Motor neuron (in vitro differentiated cells): ENCODE results near the gene CPNE7. TPM values are rescaled to one million over a fixed set of nuclear protein-coding genes. Genes with fewer than 3 reads are reported as not detected.

Experiments
- ATAC-seq, 8 experiments: fragments of 200-7000 bp; cut with Tn5 transposase; replicated peaks in 6 of 8; 2 replicates each; pipeline ENCODE4 v1.8.0; 2021; ENCODE audit warnings: mild to moderate bottlenecking in 8 of 8, moderate library complexity in 8 of 8
- H3K27ac ChIP-seq, 2 donors: fragments of 250-450 bp; sonication (Bioruptor Pico); 2 replicates each; pipeline ENCODE4 v1.9.0; 2021; ENCODE audit warnings: antibody characterized with exemption in 2 of 2, mild to moderate bottlenecking in 2 of 2, moderate library complexity in 1 of 2
- H3K4me1 ChIP-seq, 2 donors: fragments of 250-450 bp; sonication (Bioruptor Pico); replicated peaks in 1 of 2; 2 replicates each; pipeline ENCODE4 v1.6.1; 2021; ENCODE audit warnings: antibody characterized with exemption in 2 of 2, mild to moderate bottlenecking in 2 of 2, moderate library complexity in 1 of 2
- H3K4me3 ChIP-seq, 5 donors: fragments of 250-450 bp; sonication (Bioruptor Pico); 2 replicates each; pipeline ENCODE4 v1.9.0; 2021; ENCODE audit warnings: antibody characterized with exemption in 5 of 5, mild to moderate bottlenecking in 5 of 5, moderate library complexity in 4 of 5
- WGBS, 10 experiments: fragments of 450-650 bp; shearing (Covaris generic); methylation state at CpG; one replicate each; pipeline ENCODE4 v1.0.0; 2022; 5-methylcytosine and 5-hydroxymethylcytosine counted together
- in situ Hi-C, 9 experiments: fragments of 400-800 bp; cut with MboI; loops; one replicate each; pipeline ENCODE4 v1.15.0; 2021; ENCODE audit warnings: low sequenced_read_pairs in 9 of 9, low pct_unique_long_range_greater_than_20kb in 2 of 9; ENCODE audit not compliant: unreplicated experiment in 9 of 9
- total RNA-seq, 8 experiments: library from RNA; unstranded; fragments of 300-600 nt; gene quantifications; 2 replicates each; pipeline versions ENCODE4 v1.2.3 to v1.2.4, GENCODE V29; 2022

The CPNE7 gene
- total RNA-seq, 8 experiments from 2014 or later, result 2.2 to 17.1 (median 7.3) TPM; not detected in 1

DNA sequence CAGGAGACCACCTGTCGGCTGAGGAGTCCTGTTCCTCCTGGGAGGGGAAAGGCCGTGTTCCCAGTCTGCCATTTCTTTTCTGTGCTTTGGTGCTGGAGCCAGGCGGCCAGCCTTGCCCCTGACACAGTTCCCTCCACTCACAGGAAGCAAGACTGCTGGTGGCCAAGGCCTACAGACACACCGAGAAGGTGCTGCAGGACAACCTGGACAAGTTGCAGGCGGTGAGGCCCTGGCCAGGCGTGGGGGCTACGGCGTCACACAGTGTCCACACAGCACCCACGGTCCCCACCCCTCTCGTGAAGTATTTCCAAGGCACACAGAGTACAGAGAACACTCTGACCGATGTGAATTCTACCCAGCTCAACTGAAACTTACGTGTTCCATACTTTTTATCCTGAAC is 21.2 kb upstream of the CPNE7 start:
- no peak for ATAC-seq
- H3K27ac ChIP-seq, result no peak overlapping the region
- peaks cover 0 to under 1% of the 10 kb centered on the region in 2 donors for H3K4me1 ChIP-seq
- no peak overlapping the region for H3K4me3 ChIP-seq
- 82 to 100% (median 100%) methylated on average over 1 to 2 of the region's 12 CpGs; no CpG with 5 or more reads in 2 of the 10 experiments for WGBS, 10 experiments
- in situ Hi-C loops, result no loop called here

DNA sequence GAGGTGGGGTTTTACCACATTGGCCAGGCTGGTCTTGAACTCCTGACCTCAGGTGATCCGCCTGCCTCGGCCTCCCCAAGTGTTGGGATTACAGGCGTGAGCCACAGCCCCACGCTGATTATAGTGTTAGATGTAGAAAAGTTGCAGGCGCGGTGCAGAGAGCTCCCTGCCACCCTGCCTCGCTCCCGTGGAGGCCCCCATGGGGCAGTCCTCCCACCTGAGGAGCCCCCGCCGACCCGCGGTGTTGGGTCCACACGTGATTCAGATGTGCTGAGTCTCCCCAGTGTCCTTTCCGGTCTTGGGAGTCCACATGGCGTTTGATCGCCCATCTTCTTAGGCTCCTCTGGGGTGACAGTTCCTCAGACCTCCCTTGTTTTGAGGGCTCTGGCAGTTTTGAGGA is 20.3 kb upstream of the CPNE7 start:
- no peak for ATAC-seq
- WGBS, 10 experiments, result 83 to 90% methylated on average over 2 to 10 of the region's 16 CpGs; no CpG with 5 or more reads in 8 of the 10 experiments

GRCh38 chr16:89555780-89556179 is 19.8 kb upstream of the CPNE7 start:
- H3K4me1 ChIP-seq, result peaks cover 4 to 5% of the 10 kb centered on the region in 2 donors
- H3K4me3 ChIP-seq, result no peak overlapping the region
- WGBS, 10 experiments, result 89 to 100% (median 100%) methylated on average over 1 to 9 of the region's 13 CpGs; no CpG with 5 or more reads in 7 of the 10 experiments
- H3K27ac ChIP-seq, result no peak overlapping the region
- in situ Hi-C loops, result no loop called here
- no peak for ATAC-seq

More for the DNA sequence above, 20.3 kb upstream of the CPNE7 start:
- no peak overlapping the region for H3K4me3 ChIP-seq
- peaks cover 4 to 5% of the 10 kb centered on the region in 2 donors for H3K4me1 ChIP-seq
- in situ Hi-C loops, result no loop called here
- H3K27ac ChIP-seq, result no peak overlapping the region

DNA sequence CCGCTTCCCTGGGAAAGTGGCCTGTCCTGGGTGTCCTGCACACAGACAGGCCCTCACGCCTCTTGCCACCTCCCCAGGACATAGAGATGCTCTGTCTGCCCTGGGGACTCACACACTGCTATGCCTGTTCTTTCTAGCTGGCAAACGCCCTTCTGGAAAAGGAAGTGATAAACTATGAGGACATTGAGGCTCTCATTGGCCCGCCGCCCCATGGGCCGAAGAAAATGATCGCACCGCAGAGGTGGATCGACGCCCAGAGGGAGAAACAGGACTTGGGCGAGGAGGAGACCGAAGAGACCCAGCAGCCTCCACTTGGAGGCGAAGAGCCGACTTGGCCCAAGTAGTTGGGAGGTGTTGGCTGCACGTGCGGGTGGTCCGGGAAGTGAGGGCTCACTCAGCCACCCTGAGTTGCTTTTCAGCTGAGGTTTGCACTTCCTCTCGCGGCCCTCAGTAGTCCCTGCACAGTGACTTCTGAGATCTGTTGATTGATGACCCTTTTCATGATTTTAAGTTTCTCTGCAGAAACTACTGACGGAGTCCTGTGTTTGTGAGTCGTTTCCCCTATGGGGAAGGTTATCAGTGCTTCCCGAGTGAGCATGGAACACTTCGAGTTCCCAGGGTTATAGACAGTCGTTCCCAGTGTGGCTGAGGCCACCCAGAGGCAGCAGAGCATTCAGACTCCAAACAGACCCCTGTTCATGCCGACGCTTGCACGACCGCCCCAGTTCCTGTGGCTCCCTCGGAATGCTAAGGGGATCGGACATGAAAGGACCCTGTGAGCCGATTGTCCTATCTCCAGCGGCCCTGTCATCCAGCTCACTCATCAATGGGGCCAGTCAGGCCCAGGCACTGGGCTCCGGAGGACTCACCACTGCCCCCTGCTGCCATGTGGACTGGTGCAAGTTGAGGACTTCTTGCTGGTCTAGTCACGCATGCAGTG is 18.5 kb upstream of the CPNE7 start:
- no peak overlapping the region for H3K27ac ChIP-seq
- 17 to 92% (median 63%) methylated on average over 1 to 11 of the region's 34 CpGs for WGBS, 10 experiments

DNA sequence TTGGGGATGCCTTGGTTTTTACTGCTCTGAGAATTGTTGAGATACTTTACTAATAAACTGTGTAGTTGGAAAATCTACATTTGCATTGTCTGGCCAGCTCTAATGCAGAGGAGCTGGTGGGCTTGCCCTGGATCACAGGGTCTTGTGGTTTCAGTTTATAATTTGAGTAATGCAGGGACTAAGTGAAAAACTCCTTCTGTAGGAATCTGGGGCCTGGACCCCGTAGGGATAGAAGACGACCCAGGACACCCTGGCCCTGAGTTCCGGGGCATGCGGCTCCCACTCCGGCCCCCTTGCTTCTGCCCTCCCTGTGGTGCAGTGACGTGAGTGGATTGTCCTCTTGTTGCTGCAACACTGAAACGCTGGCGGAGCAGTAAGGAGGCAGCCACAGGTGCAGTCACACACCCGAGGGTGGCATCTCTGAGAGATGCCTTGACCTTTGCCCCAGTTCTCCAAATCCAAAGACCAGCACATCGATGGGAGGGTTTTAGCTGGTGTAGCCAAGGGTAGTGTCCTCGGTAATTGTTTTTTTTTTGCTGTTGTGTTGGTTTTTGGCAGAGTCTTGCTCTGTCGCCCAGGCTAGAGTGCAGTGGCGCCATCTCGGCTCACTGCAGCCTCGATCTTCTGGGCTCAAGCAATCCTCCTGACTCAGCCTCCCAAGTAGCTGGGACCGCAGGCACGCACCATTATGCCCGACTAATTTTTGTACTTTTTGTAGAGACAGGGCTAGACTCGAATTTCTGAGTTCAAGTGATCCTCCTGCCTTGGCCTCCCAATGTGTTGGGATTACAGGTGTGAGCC is 17.7 kb upstream of the CPNE7 start:
- Histone ChIP-seq H3K4me1 (peaks cover 16% of the 10 kb centered on the region in 2 donors), H3K4me3 (no peak overlapping the region), H3K27ac (no peak overlapping the region)
- 77 to 100% (median 93%) methylated on average over 3 to 11 of the region's 19 CpGs; no CpG with 5 or more reads in 1 of the 10 experiments for WGBS, 10 experiments
- in situ Hi-C loops, result no loop called here
- ATAC-seq, result no peak

More for the DNA sequence above, 18.5 kb upstream of the CPNE7 start:
- H3K4me3 ChIP-seq, result no peak overlapping the region
- peaks cover 11% of the 10 kb centered on the region in 2 donors for H3K4me1 ChIP-seq
- ATAC-seq, result peak; percentile 3 to 61 (median 42)
- in situ Hi-C loops, result no loop called here

GRCh38 chr16:89560378-89561141 is 15.0 kb upstream of the CPNE7 start, which contains the start of gene RPL13:
Gene RPL13, plus strand, starts transcription at chr16:89560682. Its CDS starts 278 bp downstream, at chr16:89560960.
- H3K27ac ChIP-seq, result peak within 1 kb of the TSS; percentile 92 to 96
- peak within 1 kb of the TSS; percentile 81 to 92 (median 90) for H3K4me3 ChIP-seq
- H3K4me1 ChIP-seq, result peaks cover 20 to 26% of the 10 kb centered on the region in 2 donors
- in situ Hi-C loops, result no loop called here
- peak; percentile 65 to 93 (median 88) for ATAC-seq
- WGBS, 10 experiments, result 2 to 5% (median 3%) methylated on average over 4 to 16 of the region's 87 CpGs; no CpG with 5 or more reads in 5 of the 10 experiments

DNA sequence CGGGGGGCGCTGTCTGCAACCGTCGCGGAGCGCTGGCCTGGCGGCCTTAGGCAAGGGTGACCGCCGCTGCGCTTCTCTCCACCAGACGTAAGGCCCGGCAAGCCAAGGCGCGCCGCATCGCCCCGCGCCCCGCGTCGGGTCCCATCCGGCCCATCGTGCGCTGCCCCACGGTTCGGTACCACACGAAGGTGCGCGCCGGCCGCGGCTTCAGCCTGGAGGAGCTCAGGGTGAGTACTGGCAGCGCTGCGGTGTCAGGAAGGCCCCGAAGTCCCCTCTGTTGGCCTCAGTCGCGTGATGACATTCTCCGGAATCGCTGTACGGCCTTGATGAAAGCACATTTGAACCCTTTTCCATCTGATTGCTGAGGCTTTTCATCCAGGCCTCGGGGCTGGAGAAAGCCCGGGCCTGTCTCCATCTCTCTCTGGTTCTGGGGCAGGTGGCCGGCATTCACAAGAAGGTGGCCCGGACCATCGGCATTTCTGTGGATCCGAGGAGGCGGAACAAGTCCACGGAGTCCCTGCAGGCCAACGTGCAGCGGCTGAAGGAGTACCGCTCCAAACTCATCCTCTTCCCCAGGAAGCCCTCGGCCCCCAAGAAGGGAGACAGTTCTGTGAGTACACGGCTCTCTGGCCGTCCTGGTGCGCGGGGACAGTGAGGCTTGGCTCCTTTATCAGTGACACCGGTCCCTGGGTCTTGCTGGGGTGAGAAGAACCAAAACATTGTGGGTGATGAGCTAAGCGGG is 14.2 kb upstream of the CPNE7 start:
- Histone ChIP-seq H3K4me1 (peaks cover 27 to 34% of the 10 kb centered on the region in 2 donors), H3K27ac (peak overlapping the region; percentile 92 to 96), H3K4me3 (peak overlapping the region; percentile 81 to 92 (median 90))
- in situ Hi-C loops, result no loop called here
- no peak for ATAC-seq
- WGBS, 10 experiments, result 0 to 18% (median 4%) methylated on average over 2 to 25 of the region's 58 CpGs; no CpG with 5 or more reads in 4 of the 10 experiments

- in situ Hi-C loops, result no loop called here
- peak overlapping the region; percentile 81 to 92 (median 90) for H3K4me3 ChIP-seq
- no peak for ATAC-seq
- 17 to 90% (median 68%) methylated on average over 2 to 15 of the region's 23 CpGs; no CpG with 5 or more reads in 1 of the 10 experiments for WGBS, 10 experiments
- no peak overlapping the region for H3K27ac ChIP-seq
- peaks cover 30 to 38% of the 10 kb centered on the region in 2 donors for H3K4me1 ChIP-seq
These were observed 13.5 kb upstream of the CPNE7 start for GRCh38 chr16:89561884-89562599.

DNA sequence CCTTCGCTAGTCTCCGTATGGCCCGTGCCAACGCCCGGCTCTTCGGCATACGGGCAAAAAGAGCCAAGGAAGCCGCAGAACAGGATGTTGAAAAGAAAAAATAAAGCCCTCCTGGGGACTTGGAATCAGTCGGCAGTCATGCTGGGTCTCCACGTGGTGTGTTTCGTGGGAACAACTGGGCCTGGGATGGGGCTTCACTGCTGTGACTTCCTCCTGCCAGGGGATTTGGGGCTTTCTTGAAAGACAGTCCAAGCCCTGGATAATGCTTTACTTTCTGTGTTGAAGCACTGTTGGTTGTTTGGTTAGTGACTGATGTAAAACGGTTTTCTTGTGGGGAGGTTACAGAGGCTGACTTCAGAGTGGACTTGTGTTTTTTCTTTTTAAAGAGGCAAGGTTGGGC is 12.6 kb upstream of the CPNE7 start:
- no peak overlapping the region for H3K27ac ChIP-seq
- H3K4me1 ChIP-seq, result peaks cover 30 to 38% of the 10 kb centered on the region in 2 donors
- 0 to 100% (median 77%) methylated on average over 1 to 7 of the region's 12 CpGs; no CpG with 5 or more reads in 2 of the 10 experiments for WGBS, 10 experiments
- no peak overlapping the region for H3K4me3 ChIP-seq
- in situ Hi-C loops, result no loop called here
- no peak for ATAC-seq

GRCh38 chr16:89563639-89564392 is 11.7 kb upstream of the CPNE7 start:
- Histone ChIP-seq H3K27ac (no peak overlapping the region), H3K4me3 (no peak overlapping the region), H3K4me1 (peaks cover 30 to 38% of the 10 kb centered on the region in 2 donors)
- in situ Hi-C loops, result no loop called here
- 0 to 100% (median 75%) methylated on average over 1 to 5 of the region's 12 CpGs; no CpG with 5 or more reads in 3 of the 10 experiments for WGBS, 10 experiments
- ATAC-seq, result no peak
